A673 (cell line): ENCODE data around the gene ARFIP1. TPM values are rescaled to one million over a fixed set of nuclear protein-coding genes. Genes with fewer than 3 reads are reported as not detected.

Source experiments
- BruUV-seq: library from RNA; stranded (reverse); fragments of 400-500 nt; replicated peaks from 2 replicates; lab custom pipeline; 2021; lab: Mats Ljungman, UMichigan
- CTCF ChIA-PET: fragments of 300-600 bp; sonication (Branson Sonifier 250); formaldehyde crosslinking; loops from one replicate; lab custom pipeline; 2022; ENCODE audit warnings: antibody characterized with exemption; lab: Charles Lee
- POLR2A ChIA-PET: fragments of 300-600 bp; sonication (Branson Sonifier 250); formaldehyde crosslinking; loops from one replicate; lab custom pipeline; 2022; ENCODE audit warnings: antibody characterized with exemption; ENCODE audit not compliant: low non-redundant PET; lab: Charles Lee
- DNase-seq: peaks from one replicate; pipeline ENCODE4 v3.0.0-alpha.2; 2015; ENCODE audit warnings: low spot score
- H3K27ac ChIP-seq: fragments of 200-600 bp; sonication (generic); 2 replicates; pipeline ENCODE4 v1.5.1; 2016; ENCODE audit warnings: mixed run types, low read depth, mild to moderate bottlenecking, mixed read lengths, antibody characterized with exemption, low read length; ENCODE audit not compliant: poor library complexity, severe bottlenecking
- H3K27me3 ChIP-seq: fragments of 200-600 bp; sonication (generic); replicated peaks from 2 replicates; pipeline ENCODE4 v1.6.1; 2017; ENCODE audit warnings: mixed run types, low read depth, mild to moderate bottlenecking, mixed read lengths, antibody characterized with exemption, low read length; ENCODE audit not compliant: insufficient read depth, poor library complexity
- H3K36me3 ChIP-seq: fragments of 200-600 bp; sonication (generic); 2 replicates; pipeline ENCODE4 v1.6.1; 2016; ENCODE audit warnings: mixed run types, mild to moderate bottlenecking, mixed read lengths, antibody characterized with exemption, low read length; ENCODE audit not compliant: insufficient read depth, poor library complexity, severe bottlenecking
- H3K4me1 ChIP-seq: fragments of 200-600 bp; sonication (generic); 2 replicates; pipeline ENCODE4 v1.6.1; 2017; ENCODE audit warnings: mixed run types, mild to moderate bottlenecking, mixed read lengths, antibody characterized with exemption, low read length; ENCODE audit not compliant: insufficient read depth, poor library complexity, severe bottlenecking
- H3K4me3 ChIP-seq: fragments of 200-600 bp; sonication (generic); 2 replicates; pipeline ENCODE4 v1.5.1; 2016; ENCODE audit warnings: low read depth, mixed run types, mild to moderate bottlenecking, mixed read lengths, low read length; ENCODE audit not compliant: poor library complexity, severe bottlenecking
- H3K9me3 ChIP-seq: fragments of 200-600 bp; sonication (generic); 2 replicates; pipeline ENCODE4 v1.6.1; 2016; ENCODE audit warnings: mixed run types, low read depth, mild to moderate bottlenecking, mixed read lengths, antibody characterized with exemption, low read length; ENCODE audit not compliant: poor library complexity, severe bottlenecking
- CTCF ChIP-seq: fragments of 300-800, 200-600 bp; sonication (generic); conservative IDR thresholded peaks from 2 replicates; pipeline ENCODE4 v1.5.1; 2017; ENCODE audit warnings: low read depth, mild to moderate bottlenecking, antibody characterized with exemption, low read length, moderate library complexity, mixed read lengths
- EZH2 ChIP-seq: fragments of 200-600 bp; sonication (generic); IDR thresholded peaks from 2 replicates; pipeline ENCODE4 v1.6.1; 2017; ENCODE audit warnings: borderline replicate concordance, low read depth, mild to moderate bottlenecking, mixed read lengths, antibody characterized with exemption, low read length; ENCODE audit not compliant: poor library complexity, severe bottlenecking
- intact Hi-C: fragments of 100-400 bp; cut with micrococcal nuclease; formaldehyde crosslinking; loops from one replicate; pipeline ENCODE4 v1.10.0; 2022; ENCODE audit not compliant: unreplicated experiment
- total RNA-seq: library from RNA; stranded (reverse); gene quantifications from 2 replicates; pipeline ENCODE4 v1.2.3, GENCODE V29; 2021

Gene ARFIP1
- total RNA-seq, 1 experiment from 2014 or later, result 30.4 TPM

GRCh38 chr4:152954741-152955140 lies 175.0 kb downstream of the ARFIP1 start:
- DNase-seq, result no peak
- no peaks in the 10 kb centered on the region for H3K4me1 ChIP-seq
- no peak overlapping the region for H3K4me3 ChIP-seq
- intact Hi-C loops, result no loop called here
- TF ChIP-seq EZH2 (no peak), CTCF (no peak)
- POLR2A ChIA-PET, result no interaction called here
- no peaks in the 10 kb centered on the region for H3K36me3 ChIP-seq
- CTCF ChIA-PET, result no interaction called here
- no TSS peak for BruUV-seq
- H3K27ac ChIP-seq, result no peak overlapping the region
- H3K27me3 ChIP-seq, result peaks cover 4% of the 10 kb centered on the region
- H3K9me3 ChIP-seq, result no peaks in the 10 kb centered on the region

- no peak for DNase-seq
- H3K27ac ChIP-seq, result no peak overlapping the region
- BruUV-seq, result no TSS peak
- no peak for TF ChIP-seq EZH2
- no peak overlapping the region for H3K4me3 ChIP-seq
- H3K27me3 ChIP-seq, result no peaks in the 10 kb centered on the region
- H3K4me1 ChIP-seq, result no peaks in the 10 kb centered on the region
- H3K36me3 ChIP-seq, result no peaks in the 10 kb centered on the region
- POLR2A ChIA-PET, result no interaction called here
- CTCF ChIA-PET, result no interaction called here
- H3K9me3 ChIP-seq, result no peaks in the 10 kb centered on the region
- intact Hi-C loops, result no loop called here
Measured at GRCh38 chr4:152956147-152956546, 176.4 kb downstream of the ARFIP1 start.

GRCh38 chr4:152956650-152957436 lies 177.1 kb downstream of the ARFIP1 start:
- Histone ChIP-seq H3K9me3 (no peaks in the 10 kb centered on the region), H3K27ac (no peak overlapping the region), H3K4me1 (no peaks in the 10 kb centered on the region), H3K4me3 (no peak overlapping the region), H3K36me3 (no peaks in the 10 kb centered on the region), H3K27me3 (no peaks in the 10 kb centered on the region)
- TF ChIP-seq EZH2 (no peak), CTCF (no peak)
- no TSS peak for BruUV-seq
- DNase-seq, result no peak
- intact Hi-C loops, result no loop called here
- POLR2A ChIA-PET, result no interaction called here
- CTCF ChIA-PET, result no interaction called here
